Measurements from ENCODE around the gene YEATS2.

DNA sequence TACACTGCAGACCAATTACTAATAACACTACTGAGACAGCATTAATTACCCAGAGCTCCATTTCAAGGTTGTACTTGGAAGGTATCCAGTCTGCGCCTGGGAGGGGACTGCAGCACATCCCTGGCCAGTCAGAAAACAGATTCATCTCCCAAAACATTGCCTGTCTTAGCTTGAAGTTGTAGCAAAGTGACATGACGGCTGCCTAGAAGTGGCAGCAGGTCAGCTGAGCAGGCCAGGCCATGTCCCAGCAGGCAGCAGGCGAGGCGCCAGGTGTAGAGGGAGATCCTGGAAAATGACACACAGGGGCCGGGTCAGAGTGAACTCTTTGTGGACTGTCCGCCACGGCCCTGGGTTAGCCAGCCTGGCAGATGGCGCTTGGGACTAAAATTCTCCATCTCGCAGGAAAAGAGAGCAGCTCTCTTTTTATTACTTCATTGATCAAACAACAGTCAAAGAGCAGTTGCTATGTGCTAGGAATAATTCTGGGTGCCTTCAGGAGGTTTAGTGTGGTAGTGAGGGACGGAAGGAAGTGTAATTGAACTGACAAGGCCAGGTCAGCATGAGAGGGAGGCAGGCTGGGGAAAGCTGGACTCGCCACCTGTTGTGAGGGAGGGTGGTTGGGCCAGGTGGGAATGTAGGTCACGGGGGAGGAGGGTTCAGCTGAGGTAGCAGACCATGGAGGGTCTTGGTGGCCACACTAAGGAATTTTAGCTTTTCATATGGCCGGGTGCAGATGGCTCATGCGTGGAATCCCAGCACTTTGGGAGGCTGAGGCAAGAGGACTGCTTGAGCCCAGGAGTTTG lies 129.1 kb downstream of the YEATS2 start:
- TF ChIP-seq, protein P1, sequence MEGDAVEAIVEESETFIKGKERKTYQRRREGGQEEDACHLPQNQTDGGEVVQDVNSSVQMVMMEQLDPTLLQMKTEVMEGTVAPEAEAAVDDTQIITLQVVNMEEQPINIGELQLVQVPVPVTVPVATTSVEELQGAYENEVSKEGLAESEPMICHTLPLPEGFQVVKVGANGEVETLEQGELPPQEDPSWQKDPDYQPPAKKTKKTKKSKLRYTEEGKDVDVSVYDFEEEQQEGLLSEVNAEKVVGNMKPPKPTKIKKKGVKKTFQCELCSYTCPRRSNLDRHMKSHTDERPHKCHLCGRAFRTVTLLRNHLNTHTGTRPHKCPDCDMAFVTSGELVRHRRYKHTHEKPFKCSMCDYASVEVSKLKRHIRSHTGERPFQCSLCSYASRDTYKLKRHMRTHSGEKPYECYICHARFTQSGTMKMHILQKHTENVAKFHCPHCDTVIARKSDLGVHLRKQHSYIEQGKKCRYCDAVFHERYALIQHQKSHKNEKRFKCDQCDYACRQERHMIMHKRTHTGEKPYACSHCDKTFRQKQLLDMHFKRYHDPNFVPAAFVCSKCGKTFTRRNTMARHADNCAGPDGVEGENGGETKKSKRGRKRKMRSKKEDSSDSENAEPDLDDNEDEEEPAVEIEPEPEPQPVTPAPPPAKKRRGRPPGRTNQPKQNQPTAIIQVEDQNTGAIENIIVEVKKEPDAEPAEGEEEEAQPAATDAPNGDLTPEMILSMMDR (IDR thresholded peaks at IDR 0.05; ENCODE audit: low read depth, low read length), result no peak
- TF ChIP-seq EZH2phosphoT487 (IDR thresholded peaks at IDR 0.05; ENCODE audit: low read depth), result no peak

All from OCI-LY3 (cell line).